Mammary epithelial cell (primary cell): Measurements from ENCODE around the gene DNLZ.

Experiments
- EZH2 ChIP-seq: IDR thresholded peaks from 2 replicates; pipeline ENCODE4 v1.6.1; 2012; ENCODE audit warnings: low read length, inconsistent platforms, borderline replicate concordance
- TF ChIP-seq, protein P1 (sequence below), 2 donors: IDR thresholded peaks in 1 of 2; conservative IDR thresholded peaks in 1 of 2; 2 replicates each; pipeline ENCODE4 v1.5.1; 2011 to 2012; ENCODE audit warnings: inconsistent platforms in 2 of 2, low read length in 2 of 2, mild to moderate bottlenecking in 2 of 2, control low read depth in 1 of 2, low read depth in 1 of 2; ENCODE audit not compliant: insufficient read depth in 1 of 2; ENCODE audit errors: extremely low read depth in 1 of 2

DNA sequence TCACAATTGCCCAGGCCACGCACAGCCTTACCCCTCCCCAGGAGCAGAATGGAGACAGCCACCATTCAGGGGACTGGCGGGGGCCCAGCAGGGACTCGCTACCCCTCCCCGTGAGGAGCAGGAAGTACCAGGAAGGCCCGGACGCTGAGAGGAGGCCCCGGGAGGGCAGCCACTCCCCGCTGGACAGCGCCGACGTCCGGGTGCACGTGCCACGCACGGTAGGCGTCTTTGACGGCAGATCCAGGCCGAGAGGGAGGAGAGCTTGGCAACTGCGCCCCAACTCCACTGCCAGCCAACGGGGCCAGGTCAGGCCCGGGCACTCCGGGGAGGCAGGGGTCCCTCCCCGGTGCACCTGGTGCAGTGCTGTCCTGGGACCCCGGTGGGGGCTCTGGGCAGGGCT, 14.0 kb downstream of the DNLZ start:
- TF ChIP-seq, protein P1, sequence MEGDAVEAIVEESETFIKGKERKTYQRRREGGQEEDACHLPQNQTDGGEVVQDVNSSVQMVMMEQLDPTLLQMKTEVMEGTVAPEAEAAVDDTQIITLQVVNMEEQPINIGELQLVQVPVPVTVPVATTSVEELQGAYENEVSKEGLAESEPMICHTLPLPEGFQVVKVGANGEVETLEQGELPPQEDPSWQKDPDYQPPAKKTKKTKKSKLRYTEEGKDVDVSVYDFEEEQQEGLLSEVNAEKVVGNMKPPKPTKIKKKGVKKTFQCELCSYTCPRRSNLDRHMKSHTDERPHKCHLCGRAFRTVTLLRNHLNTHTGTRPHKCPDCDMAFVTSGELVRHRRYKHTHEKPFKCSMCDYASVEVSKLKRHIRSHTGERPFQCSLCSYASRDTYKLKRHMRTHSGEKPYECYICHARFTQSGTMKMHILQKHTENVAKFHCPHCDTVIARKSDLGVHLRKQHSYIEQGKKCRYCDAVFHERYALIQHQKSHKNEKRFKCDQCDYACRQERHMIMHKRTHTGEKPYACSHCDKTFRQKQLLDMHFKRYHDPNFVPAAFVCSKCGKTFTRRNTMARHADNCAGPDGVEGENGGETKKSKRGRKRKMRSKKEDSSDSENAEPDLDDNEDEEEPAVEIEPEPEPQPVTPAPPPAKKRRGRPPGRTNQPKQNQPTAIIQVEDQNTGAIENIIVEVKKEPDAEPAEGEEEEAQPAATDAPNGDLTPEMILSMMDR (conservative IDR thresholded peaks at IDR 0.05 in 1 of 2, IDR thresholded peaks at IDR 0.05 in 1 of 2; ENCODE audit: extremely low read depth in 1 of 2, insufficient read depth in 1 of 2, low read depth in 1 of 2, low read length in 2 of 2), result no peak
- TF ChIP-seq EZH2, result no peak
